Right lung (tissue), 5 donors: ENCODE data around the gene RALA. TPM values are rescaled to one million over a fixed set of nuclear protein-coding genes. Genes with fewer than 3 reads are reported as not detected.
"Not testable (repeated sequence)": the region's sequence is repeated elsewhere in the genome, so short reads cannot be mapped to it uniquely, and the experiment has no call there.

Experiments
- DNase-seq, 2 donors: peaks; one replicate each; pipeline ENCODE4 v3.0.0-alpha.2; 2013
- polyA plus RNA-seq, 5 donors: library from polyadenylated mRNA; unstranded; fragments of 120-200 nt; gene quantifications; one replicate each; pipeline versions ENCODE4 v1.2.1 to v1.2.3, GENCODE V29; 2013; ENCODE audit warnings: inconsistent platforms in 1 of 5, low replicate concordance in 1 of 5; ENCODE audit not compliant: insufficient read length in 5 of 5, insufficient read depth in 1 of 5

Gene RALA
- polyA plus RNA-seq, 5 donors = 78.9 to 109 (median 88.7) TPM

GRCh38 chr7:39642896-39643295 is 19.5 kb downstream of the RALA start:
- no peak for DNase-seq

GRCh38 chr7:39644170-39644569 is 20.8 kb downstream of the RALA start:
- DNase-seq = no peak

- DNase-seq = no peak
These were observed 22.4 kb downstream of the RALA start for GRCh38 chr7:39645482-39646407.

DNA sequence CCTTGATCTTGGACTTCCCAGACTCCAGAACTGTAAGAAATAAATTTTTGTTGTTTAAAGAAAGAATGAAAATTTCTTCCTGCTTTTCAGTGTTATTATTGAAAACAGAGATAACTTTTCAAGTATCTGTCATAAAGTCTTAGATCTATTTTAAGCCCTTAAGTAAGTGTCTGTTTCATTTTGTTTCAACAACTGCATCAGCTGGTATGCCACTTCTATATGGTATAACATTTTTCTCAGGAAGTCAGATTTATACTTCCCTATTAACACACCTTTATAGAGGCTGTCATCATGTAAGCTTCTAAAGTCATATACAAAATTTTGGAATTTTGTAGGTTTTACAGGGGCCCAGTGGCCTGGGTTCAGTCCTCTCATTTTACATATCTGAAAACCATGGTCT is 24.4 kb downstream of the RALA start:
- DNase-seq = no peak

GRCh38 chr7:39650676-39651075 is 27.3 kb downstream of the RALA start:
- DNase-seq = no peak

- DNase-seq = no peak
These were observed 27.9 kb downstream of the RALA start for GRCh38 chr7:39651265-39651664.

DNA sequence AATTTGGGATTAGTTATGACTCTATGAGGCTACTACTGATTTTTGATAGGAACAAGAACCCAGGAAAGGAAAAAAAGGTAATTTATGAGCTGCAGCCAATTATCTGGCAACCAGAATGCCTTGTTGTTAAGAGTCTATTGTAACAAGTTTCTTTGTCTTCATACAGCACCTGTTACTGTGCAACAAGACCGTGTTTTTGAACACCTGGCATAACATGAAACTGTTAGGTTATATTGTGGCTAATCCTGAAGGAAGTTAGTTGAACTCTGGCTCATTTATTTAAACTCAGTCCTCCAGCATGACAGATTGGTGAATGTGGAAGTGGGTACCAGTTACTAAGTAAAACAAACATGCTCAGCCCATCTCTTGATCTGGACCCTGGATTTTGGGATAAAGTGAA is 33.0 kb downstream of the RALA start:
- DNase-seq = no peak

DNA sequence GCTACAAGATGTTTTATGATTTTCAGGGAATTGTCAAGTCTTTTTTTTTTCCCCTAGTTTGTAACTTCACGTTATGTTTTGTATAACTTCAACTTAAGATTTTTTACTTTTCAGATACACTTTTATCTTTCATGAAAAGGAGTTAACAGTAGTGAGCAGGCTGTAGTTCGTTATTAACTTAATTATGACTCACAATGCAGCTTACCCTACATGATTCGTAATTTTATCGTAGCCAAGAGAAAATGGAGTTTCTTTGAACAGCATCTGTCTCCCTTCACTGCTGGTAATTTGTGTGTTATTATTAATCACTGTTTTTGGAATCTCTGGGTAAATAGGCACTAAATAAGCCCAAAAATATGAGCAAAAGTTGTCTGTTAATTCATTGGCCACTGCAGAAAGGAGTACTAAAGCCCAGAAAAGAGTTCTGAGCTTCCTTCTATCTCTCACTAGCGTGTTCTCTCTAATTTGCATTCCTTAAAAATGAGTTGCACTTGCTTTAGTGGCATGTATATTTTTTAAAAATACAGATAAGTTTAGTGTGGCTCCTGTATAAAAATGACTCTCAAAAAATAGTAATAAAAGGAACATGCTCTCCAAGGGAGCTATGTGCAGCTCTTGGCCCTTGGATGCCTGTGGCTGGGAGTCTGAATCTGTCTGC is 36.1 kb downstream of the RALA start:
- no peak for DNase-seq

GRCh38 chr7:39661960-39662359 is 38.6 kb downstream of the RALA start:
- DNase-seq = no peak

GRCh38 chr7:39663263-39663662 is 39.9 kb downstream of the RALA start:
- no peak for DNase-seq

DNA sequence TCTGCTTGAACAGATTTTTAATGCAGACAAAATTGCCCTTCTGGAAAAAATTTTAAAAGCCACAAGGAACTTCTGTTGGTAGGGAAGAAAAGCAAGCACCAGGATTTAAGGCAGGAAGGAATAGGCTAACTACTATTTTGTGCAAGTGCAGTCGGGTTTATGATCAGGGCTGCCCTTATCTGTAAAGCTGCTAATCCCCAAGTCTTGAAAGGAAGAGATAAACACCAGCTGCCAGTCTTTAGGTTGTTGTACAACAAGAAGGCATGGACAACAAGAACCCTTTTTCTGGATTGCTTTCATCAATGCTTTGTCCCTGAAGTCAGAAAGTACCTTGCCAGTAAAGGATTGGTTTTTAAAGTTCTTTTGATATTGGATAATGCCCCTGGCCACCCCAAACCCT is 40.7 kb downstream of the RALA start:
- DNase-seq = no peak

GRCh38 chr7:39664585-39664984 is 41.2 kb downstream of the RALA start:
- DNase-seq = no peak

DNA sequence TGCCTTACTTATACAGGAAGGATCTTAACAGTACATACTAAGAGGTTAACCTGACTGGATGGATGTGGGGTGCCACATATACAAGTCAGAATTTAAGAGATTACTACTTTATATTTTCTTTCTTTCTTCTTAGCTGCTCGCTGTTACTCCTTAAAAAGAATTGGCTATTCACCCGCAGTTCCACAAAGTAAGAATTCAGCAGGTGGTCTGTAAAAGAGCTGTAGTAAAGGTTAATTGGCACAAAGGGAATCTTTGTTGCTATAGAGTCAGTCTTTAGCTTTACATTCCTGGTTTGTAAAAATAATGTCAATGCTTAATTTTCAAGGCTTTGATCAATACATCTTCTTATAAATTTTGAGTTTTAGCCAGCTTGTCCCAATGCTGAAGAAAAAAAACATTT is 43.2 kb downstream of the RALA start:
- no peak for DNase-seq

DNA sequence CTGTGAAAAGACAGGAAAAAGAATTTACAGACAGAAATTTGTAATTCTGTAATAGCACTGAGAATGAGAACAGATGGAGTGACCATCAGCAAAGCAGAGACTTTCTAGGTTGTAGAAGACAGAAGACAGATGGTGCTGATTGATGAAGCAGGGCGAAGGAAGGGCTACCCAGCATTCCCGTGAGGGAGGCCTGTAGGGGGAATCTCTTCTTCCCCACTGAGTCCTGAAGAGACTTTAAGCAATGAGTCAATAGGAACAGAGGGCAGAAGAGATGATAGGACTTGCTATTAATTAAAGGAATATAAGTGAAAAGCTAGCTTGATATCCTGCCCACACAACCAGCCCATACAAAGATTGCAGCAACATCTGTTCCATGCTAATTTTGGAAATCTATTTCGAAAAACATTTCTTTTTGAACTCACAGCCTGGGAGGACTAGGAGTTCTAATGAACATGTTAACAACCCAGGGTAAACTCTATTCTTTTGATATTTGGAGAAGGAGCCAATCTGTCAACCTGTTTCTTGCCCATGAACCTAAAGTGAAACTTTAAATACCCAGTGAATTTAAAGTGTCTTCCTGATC is 44.1 kb downstream of the RALA start:
- peak; percentile 15 to 19 for DNase-seq

- DNase-seq = not testable (repeated sequence)
These were observed 44.9 kb downstream of the RALA start for GRCh38 chr7:39668280-39668679.

GRCh38 chr7:39670052-39670451 is 46.7 kb downstream of the RALA start:
- no peak for DNase-seq

GRCh38 chr7:39670934-39671333 is 47.6 kb downstream of the RALA start:
- DNase-seq = no peak

GRCh38 chr7:39672176-39672575 is 48.8 kb downstream of the RALA start:
- no peak for DNase-seq

DNA sequence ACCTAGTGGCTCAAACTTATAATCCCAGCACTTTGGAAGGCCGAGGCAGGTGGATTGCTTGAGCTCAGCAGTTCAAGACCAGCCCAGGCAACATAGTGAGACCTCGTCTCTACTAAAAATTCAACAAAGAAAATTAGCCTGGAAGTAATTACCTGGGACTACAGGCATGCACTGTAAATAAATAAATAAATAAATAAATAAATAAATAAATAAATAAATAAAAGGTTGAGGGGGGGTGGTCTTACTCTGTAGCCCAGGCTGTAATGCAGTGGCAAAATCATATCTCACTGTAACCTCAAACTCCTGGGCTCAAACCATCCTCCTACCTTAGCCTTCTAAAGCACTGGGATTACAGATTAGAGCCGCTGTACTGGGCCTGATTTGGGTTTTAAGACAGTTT is 50.5 kb downstream of the RALA start:
- no peak for DNase-seq

DNA sequence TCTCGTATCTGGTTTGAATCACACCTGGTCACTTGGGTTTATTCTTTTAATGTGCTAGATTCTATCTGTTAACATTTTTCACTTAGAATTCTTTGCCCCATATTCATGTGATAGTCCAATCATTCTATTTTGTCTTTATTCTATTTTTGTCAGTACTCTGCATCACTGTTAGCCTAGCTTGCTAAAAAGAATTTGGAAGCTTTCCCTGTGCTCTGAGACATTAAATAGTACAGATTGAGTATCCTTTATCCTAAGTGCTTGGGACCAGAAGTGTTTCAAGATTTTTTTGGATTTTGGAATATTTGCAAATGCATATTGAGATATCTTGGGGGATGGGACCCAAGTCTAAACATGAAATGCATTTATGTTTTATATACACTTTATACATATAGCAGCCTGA is 51.0 kb downstream of the RALA start:
- DNase-seq = no peak

DNA sequence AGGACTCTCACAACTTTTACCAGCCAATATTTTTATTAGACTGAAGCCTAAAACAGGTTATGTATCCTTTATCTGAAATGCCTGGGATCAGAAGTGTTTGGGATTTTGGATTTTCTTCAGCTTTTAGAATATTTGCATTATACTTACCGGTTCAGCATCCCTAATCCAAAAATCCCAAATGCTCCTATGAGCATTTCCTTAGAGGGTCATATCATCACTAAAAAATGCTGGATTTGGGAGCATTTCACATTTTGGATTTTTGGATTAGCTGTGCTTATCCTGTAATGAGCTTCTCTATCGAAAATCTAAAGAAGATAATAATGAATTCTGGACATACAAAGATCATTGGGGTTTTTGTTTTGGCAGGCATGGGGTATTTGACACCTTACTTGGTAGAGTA is 53.0 kb downstream of the RALA start:
- no peak for DNase-seq

GRCh38 chr7:39678930-39679709 is 55.7 kb downstream of the RALA start:
- no peak for DNase-seq
